GM15510 (cell line): ENCODE data around the gene LHX6.

Experiments used
- POLR2A ChIP-seq: IDR thresholded peaks from 3 replicates; pipeline ENCODE4 v1.6.1; 2011; ENCODE audit warnings: borderline replicate concordance; ENCODE audit not compliant: insufficient read length; ENCODE audit errors: extremely low read depth

The LHX6 gene

DNA sequence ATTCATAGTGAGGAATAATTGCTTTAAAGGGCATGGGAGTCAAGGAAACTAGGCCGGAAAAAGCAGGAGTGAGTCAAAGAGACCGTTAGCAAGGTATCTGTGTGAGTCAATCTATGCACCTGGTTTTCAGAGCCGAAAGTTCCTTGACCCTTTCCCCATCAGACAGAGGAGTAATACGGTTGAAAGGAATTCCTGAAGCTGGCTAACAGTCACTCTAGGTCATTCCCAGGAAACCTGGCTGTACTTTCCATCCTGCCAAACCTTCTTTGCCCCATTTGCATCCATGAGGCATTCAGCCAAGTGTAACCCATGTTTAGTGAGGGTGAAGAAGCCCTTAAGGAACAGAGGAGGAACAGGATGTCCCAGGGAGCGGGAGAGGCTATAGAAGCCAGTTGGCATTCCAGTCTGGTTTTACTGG is 19.7 kb upstream of the LHX6 start:
- no peak for TF ChIP-seq POLR2A

DNA sequence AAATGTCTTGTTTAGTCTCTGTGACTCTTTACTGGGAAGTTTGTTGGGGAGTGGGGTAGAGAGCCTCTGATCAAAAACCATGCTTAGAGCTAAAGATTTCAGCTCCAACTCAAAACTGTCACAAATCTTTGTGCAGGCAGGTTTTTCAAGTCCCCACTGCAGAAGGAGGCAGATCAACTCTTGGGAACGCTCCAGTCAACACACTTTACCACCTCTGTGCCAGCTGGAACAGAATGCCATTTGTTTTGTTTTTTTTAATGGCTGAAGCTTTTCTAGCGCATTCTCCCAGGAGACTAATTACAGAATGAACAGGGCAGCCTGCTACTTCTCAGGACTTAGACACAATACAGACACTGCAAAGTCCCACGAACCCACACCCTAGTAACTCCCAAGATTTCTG is 17.9 kb upstream of the LHX6 start:
- no peak for TF ChIP-seq POLR2A

DNA sequence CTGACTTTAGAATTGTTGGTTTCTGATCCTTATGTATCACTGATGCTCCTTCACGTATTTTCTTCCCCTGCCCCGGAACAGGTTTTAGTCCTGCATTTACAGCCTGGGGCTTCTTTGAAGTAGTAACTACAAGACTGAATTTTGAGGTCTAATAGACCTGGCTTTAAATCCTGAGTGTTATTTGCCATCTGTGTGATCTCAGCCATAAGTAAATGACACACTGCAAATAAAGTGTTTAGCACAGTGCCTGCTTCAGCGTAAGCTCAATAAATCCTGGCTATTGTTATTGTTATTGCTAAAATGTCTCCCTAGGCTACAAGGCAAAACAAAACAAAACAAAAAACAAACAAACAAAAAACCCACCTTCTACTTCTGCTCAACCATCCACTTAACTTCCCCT is 15.6 kb upstream of the LHX6 start:
- no peak for TF ChIP-seq POLR2A

DNA sequence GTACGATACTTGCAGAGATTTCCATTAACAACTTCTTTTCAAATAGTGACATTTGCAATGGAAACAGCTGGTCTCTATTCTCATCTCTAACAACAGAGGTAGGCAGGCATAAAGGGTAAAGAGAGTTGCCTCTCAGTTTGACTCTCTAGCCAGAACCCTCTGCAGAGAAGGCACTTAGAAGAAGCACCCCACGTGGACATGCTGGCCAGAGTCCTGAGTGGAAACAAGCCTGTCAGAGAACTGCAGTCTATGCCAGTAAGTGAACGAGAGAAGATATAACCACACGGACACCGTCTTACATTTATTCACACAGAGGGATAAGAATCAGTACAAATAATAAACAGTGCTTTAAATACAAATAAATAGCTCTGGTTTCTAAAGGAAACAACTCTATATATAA is 11.0 kb upstream of the LHX6 start:
- TF ChIP-seq POLR2A = no peak

DNA sequence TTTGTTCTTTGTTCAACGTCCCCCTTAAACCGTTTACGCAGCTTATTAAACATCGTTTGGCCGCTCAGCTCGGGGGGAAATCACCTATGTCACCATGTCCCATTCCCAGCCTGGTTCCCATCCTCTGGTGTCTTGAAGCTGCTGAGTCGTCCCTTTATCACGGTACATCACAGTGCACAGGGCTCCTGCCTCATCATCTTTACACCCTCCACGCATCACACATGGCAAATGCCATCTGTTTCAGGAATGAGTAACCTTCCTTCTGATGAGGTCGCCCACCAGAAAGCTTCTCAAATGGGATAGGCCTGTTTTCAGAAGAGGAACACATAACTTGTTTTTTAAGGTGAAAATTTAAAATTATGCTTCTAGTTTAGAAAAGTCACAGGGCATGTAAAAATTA is 7.9 kb upstream of the LHX6 start:
- TF ChIP-seq POLR2A = no peak

DNA sequence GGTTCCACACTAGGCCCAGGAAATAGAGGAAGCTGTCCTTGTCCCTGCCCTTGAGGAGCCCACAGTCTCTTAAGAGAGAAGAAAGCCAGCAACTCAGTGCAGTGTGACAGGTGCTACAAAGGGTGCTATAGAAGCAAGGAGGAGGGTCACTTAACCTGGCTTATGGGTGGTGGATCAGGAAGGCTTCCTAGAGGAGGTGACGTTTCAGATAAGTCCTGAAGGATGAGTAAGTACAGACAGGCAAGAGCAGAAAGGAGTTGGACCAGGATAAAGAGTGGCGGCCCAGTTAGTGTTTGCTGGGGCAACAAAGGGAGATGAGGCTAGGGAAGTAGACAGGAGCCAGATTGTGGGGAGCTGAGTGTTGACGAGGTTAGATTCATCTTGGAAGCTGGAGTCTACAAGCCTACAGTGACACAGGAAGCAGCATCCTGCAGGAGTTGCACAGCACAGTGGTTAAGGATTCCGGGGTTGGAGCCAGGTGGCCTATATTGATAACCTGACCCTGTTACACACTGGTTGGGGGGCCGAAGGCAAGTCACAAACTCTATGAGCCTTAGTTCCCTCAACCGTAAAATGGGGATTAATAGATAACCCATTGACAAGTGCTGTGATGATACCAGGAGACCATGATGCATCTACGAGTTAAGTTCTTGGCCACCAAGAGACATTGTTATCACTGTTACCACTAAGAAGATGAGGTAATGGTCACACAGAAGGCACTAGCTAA is 5.4 kb upstream of the LHX6 start:
- no peak for TF ChIP-seq POLR2A

DNA sequence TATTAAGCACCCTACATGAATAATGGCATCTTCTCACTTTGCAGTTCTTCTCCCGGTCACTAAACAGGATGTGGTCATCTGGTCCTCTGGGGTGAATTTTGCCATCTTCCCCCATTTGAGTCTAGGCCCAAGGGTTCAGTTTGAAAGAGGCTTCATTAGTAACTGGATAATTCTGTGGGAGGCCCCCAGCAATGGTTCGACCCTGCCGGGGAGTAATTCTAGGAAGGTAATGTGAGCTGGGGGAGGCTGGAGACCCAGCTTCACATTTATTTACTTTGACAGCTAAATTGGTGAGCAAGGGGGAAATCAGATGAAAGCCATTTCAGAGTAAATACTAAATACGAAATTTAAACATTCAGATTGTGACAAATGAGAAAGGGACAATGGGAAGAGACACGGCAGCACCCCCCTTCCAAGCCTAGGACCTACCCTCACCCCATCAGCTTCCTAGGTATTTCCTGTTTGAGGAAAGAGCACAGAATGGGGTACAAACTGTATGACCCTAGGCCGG is 4.1 kb upstream of the LHX6 start:
- no peak for TF ChIP-seq POLR2A

DNA sequence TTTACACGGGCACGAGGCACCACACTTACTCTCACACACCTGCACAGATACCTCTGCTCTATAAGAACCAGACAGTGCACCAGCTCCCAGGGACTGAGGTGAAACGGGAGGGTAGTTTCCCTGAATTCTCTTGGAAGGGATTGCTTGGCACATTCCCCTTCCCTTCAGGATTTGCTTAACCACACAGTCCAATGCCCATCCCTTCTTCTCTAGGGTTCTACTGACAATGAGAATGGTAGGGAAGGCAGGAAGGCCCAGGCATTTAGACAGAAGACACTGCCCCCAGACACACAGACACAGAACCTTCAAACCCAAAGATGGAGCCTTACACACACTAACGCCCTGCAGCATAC is 704 bp upstream of the LHX6 start:
- TF ChIP-seq POLR2A = no peak

DNA sequence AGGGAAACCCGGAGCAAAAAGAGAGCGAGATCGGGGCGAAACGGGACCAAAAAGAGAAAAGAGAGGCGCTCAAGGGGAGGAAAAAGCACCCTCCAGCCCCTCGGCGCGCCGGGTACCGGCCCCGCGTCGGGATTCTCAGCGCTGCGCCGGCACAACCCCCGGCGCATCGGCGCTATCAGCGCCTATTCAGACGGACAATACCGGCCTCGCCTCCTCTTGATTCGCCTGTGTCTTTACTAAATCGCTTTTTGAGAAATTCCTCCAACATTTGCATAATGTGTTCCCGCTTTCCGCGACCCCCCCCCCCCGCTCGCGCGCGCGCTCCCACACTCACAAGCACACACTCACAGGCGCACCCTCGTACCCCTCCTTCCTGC is 578 bp downstream of the LHX6 start:
- TF ChIP-seq POLR2A = no peak

DNA sequence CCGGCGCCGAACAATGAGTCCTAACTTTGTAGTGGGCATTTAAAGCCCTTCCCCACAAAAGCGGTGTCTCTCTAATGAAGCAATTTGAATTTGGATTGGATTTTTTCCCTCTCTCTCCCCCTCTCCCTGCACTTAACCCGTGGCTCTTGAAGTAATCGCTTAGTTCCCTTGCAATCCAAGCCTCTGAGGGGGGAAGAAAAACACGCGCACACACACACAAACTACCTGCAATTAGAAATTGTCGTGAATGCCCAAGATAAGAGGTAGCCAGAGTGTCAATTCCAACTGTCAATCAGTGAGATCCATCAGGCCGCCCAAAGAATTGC is 1.2 kb downstream of the LHX6 start:
- no peak for TF ChIP-seq POLR2A

DNA sequence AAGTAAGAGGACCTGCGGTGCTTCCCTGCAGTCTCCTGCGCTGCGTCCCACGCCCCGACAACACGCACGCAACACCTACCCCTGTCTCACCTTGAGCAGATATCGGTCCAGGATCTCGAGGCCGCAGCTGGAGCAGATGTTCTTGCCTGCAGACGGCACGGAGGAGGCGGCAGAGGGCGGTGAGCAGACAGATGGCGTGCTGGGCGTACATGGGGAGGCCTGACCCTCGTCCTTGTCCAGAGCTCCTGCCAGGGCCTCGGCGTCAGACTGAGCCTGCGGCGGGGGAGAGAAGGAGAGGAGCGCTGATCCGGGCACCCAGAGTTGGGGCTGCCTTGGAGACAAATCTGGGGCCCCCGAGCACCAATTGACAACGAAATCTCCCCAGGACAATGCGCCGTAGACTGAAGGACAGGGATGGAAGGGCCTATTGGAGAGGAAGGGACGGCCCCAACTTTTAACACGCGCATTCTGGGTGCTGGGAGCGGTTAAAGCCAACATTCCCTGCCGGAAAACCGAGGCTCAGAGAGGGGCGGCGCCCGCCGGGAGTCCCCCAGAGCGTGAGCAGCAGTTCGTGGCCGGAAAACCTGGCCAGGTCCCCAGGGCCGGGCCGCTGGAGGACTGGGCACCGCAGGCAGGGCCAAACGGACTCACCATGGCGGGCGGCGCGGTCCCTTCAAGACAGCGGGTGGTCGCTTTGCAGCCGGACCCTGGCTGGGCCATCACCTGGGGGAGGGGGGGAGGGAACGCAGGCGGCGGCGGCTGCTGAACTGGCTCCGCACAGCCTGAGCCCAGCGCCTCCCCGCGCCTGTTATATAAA is 1.8 kb downstream of the LHX6 start:
- TF ChIP-seq POLR2A = no peak

DNA sequence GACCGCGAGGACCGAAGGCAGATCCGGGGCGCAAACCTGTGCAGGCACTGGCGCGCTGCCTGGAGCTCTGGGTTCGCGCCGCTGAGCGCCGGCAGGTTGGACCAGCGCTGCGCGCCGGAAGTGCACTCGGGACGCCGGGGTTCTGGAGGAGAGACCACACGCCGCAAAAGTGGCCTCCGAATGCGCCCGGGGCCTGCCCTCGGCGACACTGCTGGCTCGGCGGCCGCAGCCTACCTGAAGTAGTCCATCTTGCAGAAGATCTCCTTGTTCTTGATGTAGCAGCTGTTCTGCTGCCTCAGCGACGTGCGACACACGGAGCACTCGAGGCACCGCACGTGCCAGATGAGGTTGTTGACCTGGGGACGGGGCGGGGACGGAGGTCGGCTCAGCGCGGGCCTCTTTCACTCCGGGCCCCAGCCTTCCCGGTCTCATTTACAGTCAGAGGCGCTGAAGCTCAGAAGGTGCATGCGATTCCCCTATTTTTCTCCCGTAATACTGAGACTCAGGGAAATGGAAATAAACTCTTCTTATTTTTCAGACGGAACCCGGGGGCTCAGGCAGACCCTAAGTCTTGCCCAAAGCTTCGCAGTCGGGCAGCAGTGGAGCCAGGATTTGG is 2.5 kb downstream of the LHX6 start:
- TF ChIP-seq POLR2A = no peak

DNA sequence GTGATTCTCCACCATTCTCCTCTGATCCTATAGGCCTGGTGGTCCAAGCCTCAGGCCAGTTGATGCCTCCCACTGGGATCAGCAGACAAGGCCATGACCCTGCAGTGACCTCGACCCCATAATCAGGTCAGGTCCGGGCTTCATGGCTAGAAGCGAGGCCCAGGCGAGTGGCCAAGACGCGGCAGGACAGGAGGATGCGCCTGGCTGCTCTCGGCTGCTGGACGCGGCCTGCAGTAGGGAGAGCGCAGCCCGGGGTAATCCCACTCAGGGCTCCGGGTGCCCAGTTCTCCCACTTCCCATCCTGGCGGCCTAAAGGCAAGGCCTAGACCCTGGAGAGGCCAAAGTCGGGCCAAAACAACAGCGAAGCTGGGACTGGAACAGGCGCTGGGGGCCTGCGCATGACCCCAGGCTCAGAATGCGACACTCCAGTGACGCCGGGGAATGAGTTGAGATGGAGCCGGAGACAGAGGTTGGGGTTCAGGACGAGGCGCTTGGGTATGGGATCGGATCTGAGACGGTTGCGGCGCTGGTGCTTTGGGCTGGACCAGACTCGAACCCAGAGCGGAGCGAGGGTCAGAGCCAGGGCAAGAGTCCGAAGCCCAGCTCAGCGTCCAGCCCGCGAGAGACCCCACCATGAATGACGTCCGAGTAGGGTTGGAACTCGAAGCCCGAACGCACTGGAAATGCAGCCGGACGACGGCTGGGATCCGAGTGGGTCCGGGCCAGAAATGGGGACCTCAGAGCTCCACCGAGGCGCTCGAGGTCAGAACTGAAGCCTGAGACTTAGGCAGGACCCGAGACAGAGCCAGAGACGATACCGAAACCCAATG is 3.2 kb downstream of the LHX6 start:
- TF ChIP-seq POLR2A = no peak

DNA sequence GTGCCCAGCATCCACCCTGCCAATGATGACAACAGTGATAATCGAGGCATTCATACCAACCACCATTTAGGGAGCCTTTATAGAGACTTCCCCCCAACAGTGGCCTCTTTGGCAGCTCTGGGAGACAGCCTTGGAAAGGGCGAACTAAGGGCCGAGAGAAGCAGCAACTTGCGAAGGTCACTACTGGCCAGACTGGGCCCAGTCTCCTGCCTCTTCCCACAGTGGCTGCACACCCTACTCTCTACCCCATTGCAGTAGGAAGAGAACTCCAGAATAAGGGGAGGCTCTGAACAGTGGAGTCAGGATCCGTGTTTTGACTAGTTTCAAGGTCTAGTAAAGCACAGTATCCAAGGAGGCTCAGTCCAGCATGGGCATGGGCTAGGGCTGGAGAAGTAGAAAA is 5.3 kb downstream of the LHX6 start:
- no peak for TF ChIP-seq POLR2A

DNA sequence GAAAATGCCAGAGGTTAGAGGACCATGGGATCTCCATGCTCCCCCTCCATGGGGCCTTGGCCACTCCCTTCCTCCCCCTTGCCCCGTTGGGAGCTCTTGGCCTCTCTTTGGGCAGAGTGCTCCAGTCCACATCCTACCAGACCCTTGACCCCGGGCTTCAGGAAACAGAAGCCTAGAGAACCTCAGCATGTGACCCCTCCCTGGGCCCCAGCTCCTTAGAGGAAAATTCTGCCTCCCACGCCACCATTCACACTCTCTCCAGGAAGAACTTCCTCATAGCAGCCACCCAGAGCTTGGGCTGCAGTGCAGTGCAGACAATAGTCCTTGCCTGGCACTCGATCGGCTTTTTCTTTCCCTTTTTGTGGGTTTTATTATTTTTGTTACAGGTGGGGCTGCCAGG is 6.0 kb downstream of the LHX6 start:
- no peak for TF ChIP-seq POLR2A
